Daoy (cell line): Measurements from ENCODE around the gene PUDP. TPM values are rescaled to one million over a fixed set of nuclear protein-coding genes. Genes with fewer than 3 reads are reported as not detected.
"Not testable (repeated sequence)": the region's sequence is repeated elsewhere in the genome, so short reads cannot be mapped to it uniquely, and the experiment has no call there.

ENCODE experiments used
- DNase-seq: peaks from one replicate; pipeline ENCODE4 v3.0.0-alpha.2; 2015; ENCODE audit warnings: low read depth
- total RNA-seq: library from RNA; depleted of rRNA; stranded (reverse); fragments of >200 nt; shearing (Covaris generic); gene quantifications from 2 replicates; pipeline ENCODE4 v1.2.3, GENCODE V29; 2014; rRNA removed

PUDP gene
- total RNA-seq, 1 experiment from 2014 or later = 6.8 TPM

DNA sequence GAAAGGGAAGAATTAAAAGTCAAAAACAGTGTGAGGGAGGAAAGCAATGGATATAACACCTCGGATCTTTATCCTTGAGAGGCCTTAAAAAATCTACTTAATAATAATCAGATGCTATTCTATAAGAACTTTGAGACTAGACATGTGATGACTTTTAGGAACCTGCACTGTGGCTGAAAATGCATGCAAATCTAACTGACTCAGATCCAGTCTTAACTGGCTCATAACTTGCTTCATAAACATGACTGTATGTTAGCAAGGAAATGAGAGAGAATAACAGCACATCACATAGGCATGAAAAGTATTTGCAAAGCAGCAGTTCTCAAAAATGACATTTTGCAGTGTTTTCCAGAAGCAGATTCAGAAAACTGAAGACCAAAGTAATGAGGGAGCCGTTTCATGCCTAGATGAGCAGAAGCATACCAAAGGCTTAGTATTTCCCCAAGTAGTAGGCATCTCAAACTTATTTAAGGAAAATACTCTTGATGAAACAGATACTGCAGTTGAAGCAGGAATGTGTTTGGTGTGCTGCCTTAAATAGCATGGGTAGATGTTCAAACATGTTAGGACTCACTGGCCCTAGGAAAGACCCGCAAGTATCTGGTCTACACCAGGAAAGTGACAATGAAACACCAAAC, 104.0 kb downstream of the PUDP start:
- DNase-seq = not testable (repeated sequence)

DNA sequence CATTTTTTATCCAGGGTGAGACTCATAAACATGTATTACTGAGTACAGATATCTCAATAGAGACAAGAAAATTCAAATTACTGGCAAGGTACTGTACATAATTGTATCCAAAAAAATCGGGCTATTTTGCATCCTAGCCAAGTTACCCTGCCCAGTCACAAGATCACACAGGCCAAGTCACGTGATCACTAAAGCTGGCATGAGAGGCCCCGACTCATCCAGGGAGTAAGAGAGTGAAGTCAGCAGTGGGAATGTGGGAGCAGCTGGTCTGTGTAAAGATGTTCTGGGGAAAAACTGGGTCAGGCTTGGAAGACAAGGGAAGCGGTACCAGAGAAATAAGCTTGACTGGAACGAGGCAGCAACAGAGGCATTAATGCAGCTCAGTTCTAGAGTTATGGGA, 119.7 kb downstream of the PUDP start:
- no peak for DNase-seq

DNA sequence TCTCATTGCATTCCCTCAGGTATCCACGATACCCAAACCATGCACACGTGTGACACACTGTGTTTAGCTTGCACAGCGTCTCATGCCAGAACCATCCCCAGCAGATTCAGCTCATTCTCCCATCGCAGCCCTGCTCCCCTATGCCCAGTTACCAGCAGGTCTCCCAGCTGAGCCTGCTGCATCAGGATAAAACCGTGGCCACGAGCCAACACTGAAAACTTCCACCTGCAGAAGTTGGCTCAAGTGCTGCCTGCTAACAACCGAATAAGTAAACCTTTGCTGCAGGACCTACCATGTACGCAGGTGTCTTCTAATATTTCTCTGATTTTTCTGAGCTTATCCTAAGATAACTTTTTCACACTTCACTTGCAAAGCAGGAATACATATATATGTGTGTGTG, 120.9 kb downstream of the PUDP start:
- DNase-seq = no peak

GRCh38 chrX:7026365-7026764, 121.6 kb downstream of the PUDP start:
- not testable (repeated sequence) for DNase-seq

GRCh38 chrX:7025471-7025870, 122.5 kb downstream of the PUDP start:
- no peak for DNase-seq

DNA sequence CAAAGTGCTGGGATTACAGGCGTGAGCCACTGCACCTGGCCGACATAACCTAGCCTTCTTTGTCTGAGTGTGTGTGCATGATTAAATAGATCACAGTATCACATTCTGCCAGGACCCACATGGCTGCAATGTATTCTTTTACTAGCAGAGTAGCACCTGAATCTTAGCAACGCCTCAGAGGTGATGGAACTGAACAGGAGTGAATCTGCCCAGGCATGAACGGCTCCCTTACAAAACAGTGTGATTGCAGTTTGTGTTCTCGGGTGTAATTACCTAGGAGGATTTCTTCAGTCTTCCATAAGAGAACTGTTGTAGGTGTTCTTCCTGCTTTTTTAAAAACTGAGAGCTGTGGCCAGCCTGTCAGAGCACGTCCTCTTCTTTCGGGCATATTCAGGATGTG, 123.1 kb downstream of the PUDP start:
- no peak for DNase-seq

GRCh38 chrX:7022996-7023395, 125.0 kb downstream of the PUDP start:
- DNase-seq = not testable (repeated sequence)

- DNase-seq = no peak
Observed at GRCh38 chrX:7021991-7022390, 126.0 kb downstream of the PUDP start.

- no peak for DNase-seq
Observed at GRCh38 chrX:7019555-7019954, 128.4 kb downstream of the PUDP start.

- DNase-seq = not testable (repeated sequence)
Observed at GRCh38 chrX:7012262-7012834, 135.6 kb downstream of the PUDP start.

DNA sequence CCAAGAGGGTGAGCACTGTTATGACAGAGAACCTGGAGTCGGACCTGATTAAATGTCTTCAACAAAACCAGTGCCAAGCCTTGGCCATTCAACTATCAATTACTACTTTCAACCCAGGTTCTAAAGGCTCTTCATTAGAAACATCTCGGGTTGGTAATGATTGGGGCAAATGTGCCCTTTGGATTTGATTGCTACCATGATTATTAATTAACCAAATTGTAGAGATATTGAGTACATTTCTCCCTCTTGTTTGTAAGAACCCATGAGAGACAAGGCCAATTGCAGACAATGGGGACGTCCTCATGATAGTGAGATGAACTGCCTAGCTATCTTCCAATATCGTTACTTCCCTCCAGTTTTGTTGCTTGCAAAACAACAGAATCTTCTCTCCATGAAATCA, 137.1 kb downstream of the PUDP start:
- DNase-seq = not testable (repeated sequence)

- DNase-seq = not testable (repeated sequence)
Observed at GRCh38 chrX:7007328-7007727, 140.6 kb downstream of the PUDP start.

Other genes starting within 250 kb of the PUDP start
- gene STS, start 441 bp downstream of the PUDP start, total RNA-seq = 0.51 and 1.5 TPM in 2 replicates